Measurements from ENCODE around the gene ATL2. TPM values are rescaled to one million over a fixed set of nuclear protein-coding genes. Genes with fewer than 3 reads are reported as not detected.
"Not testable (repeated sequence)": the region's sequence is repeated elsewhere in the genome, so short reads cannot be mapped to it uniquely, and the experiment has no call there.

ATL2 gene
- total RNA-seq, 6 experiments from 2014 or later = 21.4 to 28.7 (median 24.4) TPM

DNA sequence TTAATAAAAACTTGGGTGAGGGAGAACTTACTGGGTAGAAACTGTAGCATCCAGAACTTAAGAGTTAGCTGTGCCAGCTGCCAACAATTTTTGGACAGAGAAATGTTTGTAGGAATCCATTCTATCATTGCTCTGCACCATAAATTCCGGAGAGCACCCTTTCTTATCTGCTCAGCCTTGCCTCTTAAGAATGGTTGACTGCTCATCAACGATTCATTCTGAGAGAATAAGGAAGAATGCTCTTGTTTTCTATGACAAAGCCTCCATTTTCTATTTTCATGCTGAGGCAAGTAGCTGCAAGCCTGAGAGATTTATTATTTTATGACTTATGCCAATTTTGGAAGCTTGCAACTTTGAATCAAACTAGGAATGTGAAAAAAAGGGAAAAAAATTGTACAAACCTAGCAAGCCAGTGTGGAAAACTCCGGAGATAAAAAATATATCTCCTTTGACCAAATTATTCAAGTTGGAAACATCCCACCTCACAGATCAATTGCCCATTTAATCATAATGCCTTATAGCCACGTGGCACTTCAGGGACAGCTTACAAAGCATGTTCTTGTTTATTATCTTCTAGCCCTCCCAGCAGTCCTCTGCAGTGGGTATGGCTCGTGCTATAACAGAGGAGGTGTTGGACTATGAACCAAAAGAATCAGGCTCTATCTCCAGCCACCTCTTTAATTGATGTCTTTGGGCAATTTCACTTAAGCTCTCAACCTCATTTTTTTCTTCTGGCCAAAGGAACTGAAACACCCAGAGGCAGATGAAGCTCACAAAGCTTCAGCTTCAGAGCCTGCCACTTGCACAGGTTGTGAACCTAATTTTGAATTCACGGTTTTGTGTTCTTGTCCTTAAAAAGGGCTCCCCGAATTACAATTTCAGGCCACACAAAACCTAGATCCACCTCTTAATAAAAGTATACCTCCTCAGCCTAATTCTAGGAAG, 40.9 kb upstream of the ATL2 start:
- no peak for TF ChIP-seq CTCF (IDR thresholded peaks at IDR 0.05)
- H3K27ac Mint-ChIP-seq = no peak overlapping the region
- peaks cover 34% of the 10 kb centered on the region for H3K27me3 Mint-ChIP-seq (ENCODE audit: insufficient read depth)
- no peaks in the 10 kb centered on the region for H3K4me1 Mint-ChIP-seq (ENCODE audit: low read depth)
- H3K9me3 Mint-ChIP-seq = peaks cover 10% of the 10 kb centered on the region
- DNase-seq = no peak
- H3K36me3 Mint-ChIP-seq (ENCODE audit: low read depth) = no peaks in the 10 kb centered on the region
- H3K4me3 Mint-ChIP-seq = no peak overlapping the region

DNA sequence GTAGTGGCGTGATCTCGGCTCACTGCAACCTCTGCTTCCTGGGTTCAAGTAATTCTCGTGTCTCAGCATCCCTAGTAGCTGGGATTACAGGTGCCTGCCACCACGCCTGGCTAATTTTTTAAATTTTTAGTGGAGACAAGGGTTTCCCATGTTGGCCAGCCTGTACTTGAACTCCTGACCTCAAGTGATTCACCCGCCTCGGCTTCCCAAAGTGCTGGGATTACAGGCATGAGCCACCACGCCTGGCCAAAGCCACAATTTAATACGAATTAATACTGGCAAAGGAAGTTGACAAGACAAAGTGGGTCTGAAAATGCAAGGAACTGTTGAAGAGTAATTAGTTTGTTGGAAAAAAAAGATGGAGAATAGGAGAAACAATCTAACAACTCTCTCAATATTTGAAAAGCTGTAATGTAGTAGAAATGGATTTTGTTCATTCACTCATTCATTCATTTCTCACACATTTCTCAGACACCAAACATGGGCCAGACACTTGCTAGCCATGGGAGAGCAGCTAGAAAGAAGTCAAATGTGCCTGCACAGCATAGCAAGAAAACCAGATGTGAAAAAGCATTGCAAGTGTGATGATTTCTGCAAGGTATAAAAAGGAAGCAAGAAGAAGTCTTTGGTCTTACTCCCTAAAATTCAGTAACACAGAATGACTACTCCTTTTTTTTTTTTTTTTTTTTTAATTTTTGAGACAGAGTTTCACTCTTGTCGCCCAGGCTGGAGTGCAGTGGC, 39.4 kb upstream of the ATL2 start:
- H3K27me3 Mint-ChIP-seq (ENCODE audit: insufficient read depth) = peaks cover 30% of the 10 kb centered on the region
- H3K4me1 Mint-ChIP-seq (ENCODE audit: low read depth) = no peaks in the 10 kb centered on the region
- peaks cover 10% of the 10 kb centered on the region for H3K36me3 Mint-ChIP-seq (ENCODE audit: low read depth)
- no peak overlapping the region for H3K27ac Mint-ChIP-seq
- H3K9me3 Mint-ChIP-seq = peaks cover 25% of the 10 kb centered on the region
- TF ChIP-seq CTCF (IDR thresholded peaks at IDR 0.05) = no peak
- no peak overlapping the region for H3K4me3 Mint-ChIP-seq
- no peak for DNase-seq

GRCh38 chr2:38415728-38416291, 38.7 kb upstream of the ATL2 start:
- no peak for TF ChIP-seq CTCF (IDR thresholded peaks at IDR 0.05)
- Mint-ChIP-seq H3K4me3 (no peak overlapping the region), H3K9me3 (peaks cover 28% of the 10 kb centered on the region)

GRCh38 chr2:38415023-38415422, 38.0 kb upstream of the ATL2 start:
- no peak for TF ChIP-seq CTCF (IDR thresholded peaks at IDR 0.05)
- H3K4me1 Mint-ChIP-seq (ENCODE audit: low read depth) = no peaks in the 10 kb centered on the region
- no peak overlapping the region for H3K27ac Mint-ChIP-seq
- peaks cover 10% of the 10 kb centered on the region for H3K36me3 Mint-ChIP-seq (ENCODE audit: low read depth)
- peaks cover 17% of the 10 kb centered on the region for H3K27me3 Mint-ChIP-seq (ENCODE audit: insufficient read depth)
- DNase-seq = no peak
- H3K9me3 Mint-ChIP-seq = peaks cover 28% of the 10 kb centered on the region
- H3K4me3 Mint-ChIP-seq = no peak overlapping the region

More at GRCh38 chr2:38415728-38416291, 38.7 kb upstream of the ATL2 start:
- peaks cover 10% of the 10 kb centered on the region for H3K36me3 Mint-ChIP-seq (ENCODE audit: low read depth)
- no peaks in the 10 kb centered on the region for H3K4me1 Mint-ChIP-seq (ENCODE audit: low read depth)
- H3K27me3 Mint-ChIP-seq (ENCODE audit: insufficient read depth) = peaks cover 24% of the 10 kb centered on the region
- DNase-seq = no peak
- no peak overlapping the region for H3K27ac Mint-ChIP-seq

GRCh38 chr2:38412235-38412871, 35.3 kb upstream of the ATL2 start:
- H3K4me3 Mint-ChIP-seq; H3K4me1 Mint-ChIP-seq (ENCODE audit: low read depth); DNase-seq; H3K27ac Mint-ChIP-seq: not testable (repeated sequence)
- Mint-ChIP-seq H3K9me3 (peaks cover 28% of the 10 kb centered on the region), H3K36me3 (ENCODE audit: low read depth) (peaks cover 10% of the 10 kb centered on the region), H3K27me3 (ENCODE audit: insufficient read depth) (peaks cover 26% of the 10 kb centered on the region)
